A549 (cell line): ENCODE data around the gene PAXIP1. TPM values are rescaled to one million over a fixed set of nuclear protein-coding genes. Genes with fewer than 3 reads are reported as not detected.

Experiments used
- ATAC-seq, 2 experiments: fragments of 200-7000 bp in 1 of 2; fragments of >200 bp in 1 of 2; cut with Nextera tagmentation in 1 of 2; cut with Tn5 transposase in 1 of 2; 3 replicates each; pipeline versions ENCODE4 v1.8.0 to v1.9.1; 2018 to 2020; ENCODE audit warnings: mild to moderate bottlenecking in 1 of 2, moderate library complexity in 1 of 2
- CTCF ChIA-PET: fragments of 300-600 bp; sonication (Branson Sonifier 250); formaldehyde crosslinking; extraction: SDS; loops from one replicate; lab custom pipeline; 2021; ENCODE audit warnings: antibody characterized with exemption, inconsistent platforms; lab: Yijun Ruan, JAX
- POLR2A ChIA-PET: fragments of 350-600 bp; formaldehyde crosslinking; extraction: SDS; loops from one replicate; lab custom pipeline; 2021; ENCODE audit warnings: antibody characterized with exemption, inconsistent platforms; lab: Yijun Ruan, JAX
- DNase-seq, 2 experiments: peaks; one replicate each; pipeline versions ENCODE4 v3.0.0 to v3.0.0-alpha.2; 2011 to 2016; ENCODE audit warnings: low read depth in 1 of 2, low spot score in 1 of 2
- FAIRE-seq: peaks from 2 replicates; lab custom pipeline; 2011; peaks lifted over from hg19 to GRCh38; lab: Jason Lieb, UNC
- H3K27ac ChIP-seq, 2 experiments: fragments of >200 bp; sonication (Bioruptor Twin); formaldehyde crosslinking; 3 replicates each; pipeline ENCODE4 v1.5.1; 2016 to 2017
- H3K4me1 ChIP-seq: fragments of >200 bp; sonication (Bioruptor Twin); formaldehyde crosslinking; 3 replicates; pipeline ENCODE4 v1.6.1; 2016
- H3K4me2 ChIP-seq: fragments of >200 bp; sonication (Bioruptor Twin); formaldehyde crosslinking; 3 replicates; pipeline ENCODE4 v1.6.1; 2016
- H3K4me3 ChIP-seq: fragments of >200 bp; sonication (Bioruptor Twin); formaldehyde crosslinking; 3 replicates; pipeline ENCODE4 v1.5.1; 2016
- H3K9me3 ChIP-seq: fragments of >200 bp; sonication (Bioruptor Twin); formaldehyde crosslinking; 3 replicates; pipeline ENCODE4 v1.6.1; 2016
- CEBPB ChIP-seq, 2 experiments: fragments of >200 bp in 1 of 2; sonication (Bioruptor Twin) in 1 of 2; formaldehyde crosslinking in 1 of 2; IDR thresholded peaks; 2 replicates each; pipeline ENCODE4 v1.6.1; 2012 to 2016
- CHD2 ChIP-seq: fragments of 150-350 bp; IDR thresholded peaks from 2 replicates; pipeline ENCODE4 v1.6.1; 2014; ENCODE audit warnings: low read length; ENCODE audit not compliant: partially characterized antibody
- CTCF ChIP-seq: fragments of >200 bp; sonication (Bioruptor Twin); formaldehyde crosslinking; IDR thresholded peaks from 3 replicates; pipeline ENCODE4 v1.5.1; 2016
- E2F6 ChIP-seq: IDR thresholded peaks from 2 replicates; pipeline ENCODE4 v1.6.1; 2012; ENCODE audit warnings: low read depth, borderline replicate concordance
- ESRRA ChIP-seq: fragments of 150-350 bp; IDR thresholded peaks from 2 replicates; pipeline ENCODE4 v1.6.1; 2014; ENCODE audit warnings: mild to moderate bottlenecking, low read length, borderline replicate concordance
- FOSB ChIP-seq: fragments of 250-450 bp; sonication (Bioruptor Pico); IDR thresholded peaks from 2 replicates; pipeline ENCODE4 v1.5.0; 2020; ENCODE audit warnings: mild to moderate bottlenecking, moderate library complexity
- FOSL2 ChIP-seq, 2 experiments: fragments of 450-650 bp in 1 of 2; fragments of >200 bp in 1 of 2; sonication (Bioruptor Twin) in 1 of 2; formaldehyde crosslinking; IDR thresholded peaks; 2 replicates each; pipeline versions ENCODE4 v1.5.0 to v1.6.1; 2016 to 2020; ENCODE audit warnings: mild to moderate bottlenecking in 1 of 2, moderate library complexity in 1 of 2
- HDAC2 ChIP-seq: fragments of 200-600 bp; sonication (generic); IDR thresholded peaks from 2 replicates; pipeline ENCODE4 v1.6.1; 2016
- HEYL ChIP-seq: fragments of 250-450 bp; sonication (Bioruptor Pico); IDR thresholded peaks from 2 replicates; pipeline ENCODE4 v1.8.0; 2021; ENCODE audit warnings: mild to moderate bottlenecking, moderate library complexity
- HOXB13 ChIP-seq: fragments of 250-450 bp; sonication (Bioruptor Pico); IDR thresholded peaks from 2 replicates; pipeline ENCODE4 v1.5.0; 2020; ENCODE audit warnings: low read depth, mild to moderate bottlenecking, moderate library complexity
- HOXB5 ChIP-seq: fragments of 250-450 bp; sonication (Bioruptor Pico); IDR thresholded peaks from 2 replicates; pipeline ENCODE4 v1.5.0; 2020; ENCODE audit warnings: mild to moderate bottlenecking, moderate library complexity
- JUN ChIP-seq, 2 experiments: fragments of >200 bp; sonication (Bioruptor Twin); formaldehyde crosslinking; IDR thresholded peaks; 2 replicates in 1 of 2; 3 replicates in 1 of 2; pipeline ENCODE4 v1.6.1; 2016 to 2017
- KDM5A ChIP-seq: fragments of 200-600 bp; sonication (generic); IDR thresholded peaks from 2 replicates; pipeline ENCODE4 v1.6.1; 2016; ENCODE audit warnings: antibody characterized with exemption, mild to moderate bottlenecking
- MAFK ChIP-seq: fragments of 450-650 bp; IDR thresholded peaks from 2 replicates; pipeline ENCODE4 v1.6.1; 2014; ENCODE audit not compliant: partially characterized antibody
- PHF8 ChIP-seq: fragments of 200-600 bp; sonication (generic); IDR thresholded peaks from 2 replicates; pipeline ENCODE4 v1.6.1; 2016; ENCODE audit warnings: low read depth, mild to moderate bottlenecking, antibody characterized with exemption, moderate library complexity, borderline replicate concordance
- POLR2AphosphoS2 ChIP-seq: conservative IDR thresholded peaks from 2 replicates; pipeline ENCODE4 v1.6.1; 2012; ENCODE audit warnings: low read length, improper control_type of control experiment, inconsistent platforms
- RAD21 ChIP-seq, 2 experiments: fragments of >200 bp in 1 of 2; sonication (Bioruptor Twin) in 1 of 2; formaldehyde crosslinking in 1 of 2; IDR thresholded peaks in 1 of 2; conservative IDR thresholded peaks in 1 of 2; 2 replicates in 1 of 2; 3 replicates in 1 of 2; pipeline ENCODE4 v1.6.1; 2012 to 2018; ENCODE audit warnings: inconsistent platforms in 1 of 2
- RNF2 ChIP-seq: fragments of 200-600 bp; sonication (generic); IDR thresholded peaks from 2 replicates; pipeline ENCODE4 v1.6.1; 2016; ENCODE audit warnings: low read depth, mild to moderate bottlenecking, antibody characterized with exemption, moderate library complexity, borderline replicate concordance
- SMC3 ChIP-seq: fragments of >200 bp; sonication (Bioruptor Twin); formaldehyde crosslinking; IDR thresholded peaks from 3 replicates; pipeline ENCODE4 v1.6.1; 2018; ENCODE audit warnings: inconsistent platforms
- WGBS: methylation state at CpG from one replicate; pipeline ENCODE4 v1.1.6; 2017; ENCODE audit errors: missing lambda C conversion rate; 5-methylcytosine and 5-hydroxymethylcytosine counted together
- polyA plus RNA-seq, 4 experiments: library from polyadenylated mRNA; depleted of rRNA in 3 of 4; stranded (reverse); fragments of >200 nt; fragmentation: RNase III in 1 of 4; extraction: RNeasy Plus Mini Kit Qiagen cat#74134 plus additional on column Dnase treatment in 1 of 4; gene quantifications; 2 replicates in 3 of 4; 3 replicates in 1 of 4; pipeline ENCODE4 v1.2.3, GENCODE V29; 2011 to 2017

The PAXIP1 gene
- polyA plus RNA-seq, 2 of the 4 experiments (the other 2 are of a cell fraction) = 15.3 to 15.7 TPM

- FAIRE-seq (no peak), ATAC-seq (peak; percentile 22 to 59; a peak in 5 of 6 replicates), DNase-seq (no peak)
- peak overlapping the region; percentile 60 to 84 for H3K27ac ChIP-seq
- 0 out of 3 replicates have a peak, but pooled peaks cover 4% of the 10 kb centered on the region for H3K4me1 ChIP-seq
- CTCF ChIA-PET = interaction anchor here (0.6 to 2.9 kb wide), 7 partner anchors 11 to 740 kb away, joined by 3 to 64 read pairs (median 14); no protein-coding TSS in a partner anchor
- TF ChIP-seq ESRRA (no peak), RNF2 (no peak), MAFK (no peak), E2F6 (no peak), SMC3 (no peak), POLR2AphosphoS2 (no peak), CHD2 (no peak), JUN (IDR thresholded peaks at IDR 0.05) (no peak), CEBPB (IDR thresholded peaks at IDR 0.05) (no peak), HEYL (CRISPR knock-in tag) (no peak), HDAC2 (no peak), CTCF (no peak), RAD21 (conservative IDR thresholded peaks at IDR 0.05 in 1 of 2, IDR thresholded peaks at IDR 0.05 in 1 of 2) (no peak), FOSB (CRISPR knock-in tag) (no peak)
- H3K9me3 ChIP-seq = peaks cover 14% of the 10 kb centered on the region
- peak overlapping the region; percentile 96 for H3K4me2 ChIP-seq
- 47% methylated on average over 9 of the region's 9 CpGs for WGBS
- peak overlapping the region; percentile 67 for H3K4me3 ChIP-seq
- POLR2A ChIA-PET = no interaction called here
Measured at GRCh38 chr7:154929006-154929726, 73.8 kb downstream of the PAXIP1 start.

DNA sequence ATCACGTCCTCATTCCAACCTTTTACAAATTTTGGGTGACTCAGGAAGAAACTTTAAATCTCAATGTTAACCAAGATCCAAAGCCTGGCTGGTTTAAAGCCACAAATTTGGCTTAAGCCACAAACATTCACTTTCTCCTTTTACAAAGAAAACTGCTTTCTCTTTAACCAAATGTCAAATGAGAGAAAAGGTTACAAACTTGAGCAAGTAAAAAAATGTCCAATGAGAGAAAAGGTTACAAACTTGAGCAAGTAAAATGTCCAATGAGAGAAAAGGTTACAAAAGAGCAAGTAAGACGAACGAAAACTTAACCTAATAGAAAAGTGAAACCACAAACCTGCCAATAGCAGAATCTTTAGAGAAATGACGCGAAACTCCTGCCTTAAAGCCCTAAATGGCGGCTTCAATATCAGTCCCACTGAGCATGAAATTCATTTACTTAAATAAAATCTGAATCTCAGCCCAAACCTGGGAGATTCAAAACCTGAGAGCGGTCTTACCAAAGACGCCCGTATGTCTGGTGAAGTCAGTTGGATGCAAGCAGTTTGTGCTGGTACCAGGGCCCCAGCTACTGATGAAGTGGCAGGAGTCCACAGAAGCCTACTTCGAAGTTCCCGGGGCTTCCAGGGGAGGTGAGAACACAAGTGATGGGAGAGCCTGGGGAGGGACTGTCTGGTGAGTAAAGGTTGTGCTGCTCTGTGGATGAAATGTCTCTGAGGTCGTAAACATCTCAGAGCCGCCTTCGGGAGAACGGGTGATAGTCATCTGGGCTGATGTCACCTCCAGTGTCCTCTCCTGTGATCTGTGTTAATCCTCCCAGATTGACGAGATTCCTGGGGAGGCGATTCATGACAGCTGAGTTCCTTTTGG lies 74.6 kb downstream of the PAXIP1 start:
- H3K9me3 ChIP-seq = 0 out of 3 replicates have a peak, but pooled peaks cover 6% of the 10 kb centered on the region
- H3K4me1 ChIP-seq = 0 out of 3 replicates have a peak, but pooled peaks cover 4% of the 10 kb centered on the region
- peak overlapping the region; percentile 67 for H3K4me3 ChIP-seq
- ChIA-PET CTCF (interaction anchor here (0.6 to 3.5 kb wide), 58 partner anchors 7 to 853 kb away, joined by 3 to 64 read pairs (median 6); partner anchors contain the start of gene CNPY1), POLR2A (interaction anchor here (0.6 to 1.1 kb wide), 2 partner anchors 75 to 441 kb away, joined by 3 to 4 read pairs; partner anchors contain the start of gene PAXIP1)
- peak overlapping the region; percentile 96 for H3K4me2 ChIP-seq
- peak; percentile 74 to 92 for DNase-seq
- ATAC-seq = peak; percentile 75 to 87
- peak; percentile 99 for FAIRE-seq
- no peak for TF ChIP-seq FOSL2 (IDR thresholded peaks at IDR 0.05)
- no peak for TF ChIP-seq FOSL2 (CRISPR knock-in tag; IDR thresholded peaks at IDR 0.05)
- no peak for TF ChIP-seq HOXB13
- TF ChIP-seq PHF8 = peak; percentile 34; the same call in 1 of the 2 replicates
- TF ChIP-seq KDM5A = peak; percentile 58; the same call in 1 of the 2 replicates
- no peak for TF ChIP-seq HOXB5 (CRISPR knock-in tag)
- 1% methylated on average over 17 of the region's 17 CpGs for WGBS
- peak overlapping the region; percentile 60 to 84 for H3K27ac ChIP-seq
